ENCODE measurements around the gene CCNE1. TPM values are rescaled to one million over a fixed set of nuclear protein-coding genes. Genes with fewer than 3 reads are reported as not detected.

Gene CCNE1
- total and polyA plus RNA-seq, 2 of the 13 experiments (the other 11 are each of a cell fraction or from before 2014, with no cell fraction given): 16.0 to 50.6 TPM

- TF ChIP-seq SKIL (CRISPR knock-in tag; IDR thresholded peaks at IDR 0.05; ENCODE audit: borderline replicate concordance) (no peak), MYC (CRISPR knock-in tag; IDR thresholded peaks at IDR 0.05; ENCODE audit: borderline replicate concordance) (no peak), SMAD1 (CRISPR knock-in tag; IDR thresholded peaks at IDR 0.05; ENCODE audit: borderline replicate concordance, low read depth) (no peak), THAP11 (CRISPR knock-in tag; IDR thresholded peaks at IDR 0.05) (peak; percentile 71), KDM5A (IDR thresholded peaks at IDR 0.05; ENCODE audit: borderline replicate concordance, low read length) (no peak), BCLAF1 (IDR thresholded peaks at IDR 0.05) (no peak), PITX1 (CRISPR knock-in tag; IDR thresholded peaks at IDR 0.05) (0 out of 2 replicates have a peak, but pooled peaks have one; percentile 32), ETV5 (CRISPR knock-in tag; IDR thresholded peaks at IDR 0.05; ENCODE audit: borderline replicate concordance) (peak; percentile 60; the same call in 1 of the 2 replicates), RAD51 (IDR thresholded peaks at IDR 0.05; ENCODE audit: borderline replicate concordance) (no peak), TOE1 (CRISPR knock-in tag; IDR thresholded peaks at IDR 0.05) (peak; percentile 62; the same call in 1 of the 2 replicates), PHF8 (CRISPR knock-in tag; IDR thresholded peaks at IDR 0.05) (peak; percentile 51; the same call in 1 of the 2 replicates), ZNF232 (CRISPR knock-in tag; IDR thresholded peaks at IDR 0.05; ENCODE audit: borderline replicate concordance) (peak; percentile 67; the same call in 1 of the 2 replicates), GTF2F1 (IDR thresholded peaks at IDR 0.05; ENCODE audit: low read length) (no peak), RFX5 (IDR thresholded peaks at IDR 0.05; ENCODE audit: low read depth, low read length) (no peak), MLXIP (CRISPR knock-in tag; IDR thresholded peaks at IDR 0.05; ENCODE audit: borderline replicate concordance) (no peak), ZNF12 (CRISPR knock-in tag; IDR thresholded peaks at IDR 0.05) (no peak), HNF1A (IDR thresholded peaks at IDR 0.05; ENCODE audit: low read depth) (no peak), HNF1A (CRISPR knock-in tag; IDR thresholded peaks at IDR 0.05; ENCODE audit: borderline replicate concordance) (0 out of 2 replicates have a peak, but pooled peaks have one; percentile 36)
Observed at GRCh38 chr19:29844891-29845573, 33.2 kb downstream of the CCNE1 start (continued).
